ENCODE results near the gene ATOSA. TPM values are rescaled to one million over a fixed set of nuclear protein-coding genes. Genes with fewer than 3 reads are reported as not detected.

Gene ATOSA
- total RNA-seq, 3 donors from 2014 or later, result 6.8 to 12.2 (median 8.1) TPM

- no peak for DNase-seq
- Mint-ChIP-seq H3K4me1 (ENCODE audit: low read depth) (peaks cover 22% of the 10 kb centered on the region), H3K27me3 (ENCODE audit: low read depth) (no peaks in the 10 kb centered on the region), H3K36me3 (ENCODE audit: insufficient read depth) (peaks cover 24% of the 10 kb centered on the region), H3K9me3 (no peaks in the 10 kb centered on the region), H3K4me3 (no peak overlapping the region)
- no peak for ATAC-seq
Observed at GRCh38 chr15:52653431-52653964, 25.7 kb downstream of the ATOSA start.

GRCh38 chr15:52652984-52653383 lies 26.2 kb downstream of the ATOSA start:
- DNase-seq (no peak), ATAC-seq (no peak)
- peaks cover 18% of the 10 kb centered on the region for H3K4me1 Mint-ChIP-seq (ENCODE audit: low read depth)

GRCh38 chr15:52652286-52652685 lies 26.9 kb downstream of the ATOSA start:
- H3K36me3 Mint-ChIP-seq (ENCODE audit: insufficient read depth), result peaks cover 24% of the 10 kb centered on the region
- ATAC-seq, result no peak

More at GRCh38 chr15:52652984-52653383, 26.2 kb downstream of the ATOSA start:
- Mint-ChIP-seq H3K4me3 (no peak overlapping the region), H3K9me3 (no peaks in the 10 kb centered on the region), H3K36me3 (ENCODE audit: insufficient read depth) (peaks cover 19% of the 10 kb centered on the region), H3K27me3 (ENCODE audit: low read depth) (no peaks in the 10 kb centered on the region)

GRCh38 chr15:52651868-52652267 lies 27.3 kb downstream of the ATOSA start:
- H3K27me3 Mint-ChIP-seq (ENCODE audit: low read depth), result no peaks in the 10 kb centered on the region
- peak overlapping the region; percentile 37 for H3K4me3 Mint-ChIP-seq
- DNase-seq (peak; percentile 7), ATAC-seq (peak; percentile 94 to 100)
- peaks cover 24% of the 10 kb centered on the region for H3K36me3 Mint-ChIP-seq (ENCODE audit: insufficient read depth)
- no peaks in the 10 kb centered on the region for H3K9me3 Mint-ChIP-seq
- H3K4me1 Mint-ChIP-seq (ENCODE audit: low read depth), result peaks cover 18% of the 10 kb centered on the region

More at GRCh38 chr15:52652286-52652685, 26.9 kb downstream of the ATOSA start:
- no peaks in the 10 kb centered on the region for H3K27me3 Mint-ChIP-seq (ENCODE audit: low read depth)
- H3K9me3 Mint-ChIP-seq, result no peaks in the 10 kb centered on the region
- no peak for DNase-seq
- peaks cover 18% of the 10 kb centered on the region for H3K4me1 Mint-ChIP-seq (ENCODE audit: low read depth)
- no peak overlapping the region for H3K4me3 Mint-ChIP-seq

GRCh38 chr15:52651114-52651513 lies 28.1 kb downstream of the ATOSA start:
- DNase-seq (no peak), ATAC-seq (no peak)
- Mint-ChIP-seq H3K27me3 (ENCODE audit: low read depth) (no peaks in the 10 kb centered on the region), H3K4me3 (no peak overlapping the region), H3K4me1 (ENCODE audit: low read depth) (peaks cover 18% of the 10 kb centered on the region), H3K36me3 (ENCODE audit: insufficient read depth) (peaks cover 24% of the 10 kb centered on the region), H3K9me3 (no peaks in the 10 kb centered on the region)

- peaks cover 16% of the 10 kb centered on the region for H3K4me1 Mint-ChIP-seq (ENCODE audit: low read depth)
- no peaks in the 10 kb centered on the region for H3K9me3 Mint-ChIP-seq
- DNase-seq, result no peak
- no peak for ATAC-seq
- no peaks in the 10 kb centered on the region for H3K27me3 Mint-ChIP-seq (ENCODE audit: low read depth)
- H3K4me3 Mint-ChIP-seq, result no peak overlapping the region
- peaks cover 24% of the 10 kb centered on the region for H3K36me3 Mint-ChIP-seq (ENCODE audit: insufficient read depth)
Observed at GRCh38 chr15:52649686-52650085, 29.5 kb downstream of the ATOSA start.

- ATAC-seq (no peak), DNase-seq (no peak)
- no peak overlapping the region for H3K4me3 Mint-ChIP-seq
- H3K27me3 Mint-ChIP-seq (ENCODE audit: low read depth), result no peaks in the 10 kb centered on the region
- peaks cover 14% of the 10 kb centered on the region for H3K4me1 Mint-ChIP-seq (ENCODE audit: low read depth)
- no peaks in the 10 kb centered on the region for H3K9me3 Mint-ChIP-seq
- H3K36me3 Mint-ChIP-seq (ENCODE audit: insufficient read depth), result peaks cover 22% of the 10 kb centered on the region
Observed at GRCh38 chr15:52645916-52646315, 33.3 kb downstream of the ATOSA start.

GRCh38 chr15:52642386-52643361 lies 36.5 kb downstream of the ATOSA start:
- ATAC-seq, result no peak
- Mint-ChIP-seq H3K27me3 (ENCODE audit: low read depth) (no peaks in the 10 kb centered on the region), H3K4me1 (ENCODE audit: low read depth) (peaks cover 14% of the 10 kb centered on the region), H3K4me3 (no peak overlapping the region), H3K9me3 (no peaks in the 10 kb centered on the region), H3K36me3 (ENCODE audit: insufficient read depth) (peaks cover 21% of the 10 kb centered on the region)
- no peak for DNase-seq

GRCh38 chr15:52636459-52636858 lies 42.7 kb downstream of the ATOSA start:
- no peaks in the 10 kb centered on the region for H3K27me3 Mint-ChIP-seq (ENCODE audit: low read depth)
- no peak for DNase-seq
- peaks cover 9% of the 10 kb centered on the region for H3K4me1 Mint-ChIP-seq (ENCODE audit: low read depth)
- no peaks in the 10 kb centered on the region for H3K9me3 Mint-ChIP-seq
- H3K36me3 Mint-ChIP-seq (ENCODE audit: insufficient read depth), result peaks cover 16% of the 10 kb centered on the region
- H3K4me3 Mint-ChIP-seq, result no peak overlapping the region
- no peak for ATAC-seq

GRCh38 chr15:52635908-52636307 lies 43.3 kb downstream of the ATOSA start:
- DNase-seq (no peak), ATAC-seq (no peak)
- H3K4me3 Mint-ChIP-seq, result no peak overlapping the region
- H3K27me3 Mint-ChIP-seq (ENCODE audit: low read depth), result no peaks in the 10 kb centered on the region
- no peaks in the 10 kb centered on the region for H3K9me3 Mint-ChIP-seq
- H3K4me1 Mint-ChIP-seq (ENCODE audit: low read depth), result peaks cover 6% of the 10 kb centered on the region
- peaks cover 16% of the 10 kb centered on the region for H3K36me3 Mint-ChIP-seq (ENCODE audit: insufficient read depth)

Other genes with a start within 250 kb of the ATOSA start
- 10 to 100 TPM; 25.6 to 32.2 (median 29.1) TPM for gene MYO5A, start 150.5 kb downstream of the ATOSA start, total RNA-seq
- 100 to 1,000 TPM; 182 to 203 (median 189) TPM for gene ARPP19, start 110.4 kb downstream of the ATOSA start, total RNA-seq
- under 1 TPM in 1 of 3 donors, not detected in 2; 0.25 TPM for gene ONECUT1, start 110.9 kb upstream of the ATOSA start, total RNA-seq

Data from activated T-cell treated with anti-CD3 and anti-CD28 coated beads, Interleukin-2, amount 50 U/mL, for 4 hours (primary cell).